Loucy (cell line): Measurements from ENCODE around the gene BLNK.

Experiments
- EZH2phosphoT487 ChIP-seq: fragments of 200-600 bp; IDR thresholded peaks from 2 replicates; pipeline ENCODE4 v1.6.1; 2018; ENCODE audit warnings: antibody characterized with exemption, mild to moderate bottlenecking, moderate library complexity, borderline replicate concordance
- TF ChIP-seq, protein P1 (sequence below): fragments of 200-600 bp; sonication (generic); conservative IDR thresholded peaks from 2 replicates; pipeline ENCODE4 v1.5.1; 2014; ENCODE audit warnings: mild to moderate bottlenecking, antibody characterized with exemption, low read length

DNA sequence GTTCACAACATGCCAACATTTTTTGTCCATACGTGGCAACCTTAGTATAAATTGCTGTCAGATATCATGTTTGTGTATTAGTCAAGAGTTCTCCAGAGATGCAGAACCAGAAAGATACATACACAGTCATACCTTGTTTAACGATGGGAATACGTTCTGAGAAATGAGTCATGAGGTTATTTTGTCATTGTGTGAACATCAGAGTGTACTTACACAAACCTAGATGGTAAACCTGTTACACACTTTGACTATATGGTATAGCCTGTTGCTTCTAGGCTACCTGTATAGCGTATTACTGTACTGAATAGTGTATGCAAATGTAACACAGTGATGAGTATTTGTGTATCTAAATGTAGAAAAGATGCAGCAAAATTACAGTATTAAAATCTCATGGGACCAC is 118.9 kb downstream of the BLNK start:
- TF ChIP-seq, protein P1, sequence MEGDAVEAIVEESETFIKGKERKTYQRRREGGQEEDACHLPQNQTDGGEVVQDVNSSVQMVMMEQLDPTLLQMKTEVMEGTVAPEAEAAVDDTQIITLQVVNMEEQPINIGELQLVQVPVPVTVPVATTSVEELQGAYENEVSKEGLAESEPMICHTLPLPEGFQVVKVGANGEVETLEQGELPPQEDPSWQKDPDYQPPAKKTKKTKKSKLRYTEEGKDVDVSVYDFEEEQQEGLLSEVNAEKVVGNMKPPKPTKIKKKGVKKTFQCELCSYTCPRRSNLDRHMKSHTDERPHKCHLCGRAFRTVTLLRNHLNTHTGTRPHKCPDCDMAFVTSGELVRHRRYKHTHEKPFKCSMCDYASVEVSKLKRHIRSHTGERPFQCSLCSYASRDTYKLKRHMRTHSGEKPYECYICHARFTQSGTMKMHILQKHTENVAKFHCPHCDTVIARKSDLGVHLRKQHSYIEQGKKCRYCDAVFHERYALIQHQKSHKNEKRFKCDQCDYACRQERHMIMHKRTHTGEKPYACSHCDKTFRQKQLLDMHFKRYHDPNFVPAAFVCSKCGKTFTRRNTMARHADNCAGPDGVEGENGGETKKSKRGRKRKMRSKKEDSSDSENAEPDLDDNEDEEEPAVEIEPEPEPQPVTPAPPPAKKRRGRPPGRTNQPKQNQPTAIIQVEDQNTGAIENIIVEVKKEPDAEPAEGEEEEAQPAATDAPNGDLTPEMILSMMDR, result no peak
- no peak for TF ChIP-seq EZH2phosphoT487
